Activated CD4-positive, alpha-beta T cell treated with anti-CD3 and anti-CD28 coated beads for 48 hours (primary cell): ENCODE data around the gene TLN1.

Experiments used
- DNase-seq: peaks from one replicate; pipeline ENCODE4 v3.0.0-alpha.2; 2020

TLN1 gene

GRCh38 chr9:35660966-35661415, 71.0 kb downstream of the TLN1 start:
- no peak for DNase-seq

GRCh38 chr9:35659340-35659739, 72.7 kb downstream of the TLN1 start:
- no peak for DNase-seq

GRCh38 chr9:35658968-35659220, 73.1 kb downstream of the TLN1 start:
- DNase-seq: no peak

GRCh38 chr9:35658137-35658967, 73.6 kb downstream of the TLN1 start, which contains the start of gene CCDC107:
Gene CCDC107, plus strand, starts transcription at chr9:35658292. Its CDS starts 88 bp downstream, at chr9:35658380.
- DNase-seq: peak; percentile 84

- peak; percentile 98 for DNase-seq
Measured at GRCh38 chr9:35657546-35658136, 74.4 kb downstream of the TLN1 start, which contains the start of gene RMRP. Gene RMRP, minus strand, starts transcription at chr9:35658019.

- no peak for DNase-seq
Measured at GRCh38 chr9:35656831-35657545, 75.0 kb downstream of the TLN1 start.

- DNase-seq: no peak
Measured at GRCh38 chr9:35656348-35656747, 75.6 kb downstream of the TLN1 start.

- no peak for DNase-seq
Measured at GRCh38 chr9:35653611-35654010, 78.4 kb downstream of the TLN1 start.

GRCh38 chr9:35652829-35653209, 79.2 kb downstream of the TLN1 start:
- no peak for DNase-seq

GRCh38 chr9:35651956-35652828, 79.8 kb downstream of the TLN1 start:
- DNase-seq: no peak

- DNase-seq: peak; percentile 56
Measured at GRCh38 chr9:35650341-35651158, 81.4 kb downstream of the TLN1 start, which contains the start of gene SIT1. Gene SIT1, minus strand, starts transcription at chr9:35650931. Its CDS starts 78 bp downstream, at chr9:35650853.

- DNase-seq: peak; percentile 58
Measured at GRCh38 chr9:35649431-35650340, 82.3 kb downstream of the TLN1 start.
